ENCODE measurements around the gene DLGAP4. TPM values are rescaled to one million over a fixed set of nuclear protein-coding genes. Genes with fewer than 3 reads are reported as not detected.

DLGAP4 gene
- total and polyA plus RNA-seq, 2 of the 13 experiments (the other 11 are each of a cell fraction or from before 2014, with no cell fraction given): 15.2 to 26.7 TPM

DNA sequence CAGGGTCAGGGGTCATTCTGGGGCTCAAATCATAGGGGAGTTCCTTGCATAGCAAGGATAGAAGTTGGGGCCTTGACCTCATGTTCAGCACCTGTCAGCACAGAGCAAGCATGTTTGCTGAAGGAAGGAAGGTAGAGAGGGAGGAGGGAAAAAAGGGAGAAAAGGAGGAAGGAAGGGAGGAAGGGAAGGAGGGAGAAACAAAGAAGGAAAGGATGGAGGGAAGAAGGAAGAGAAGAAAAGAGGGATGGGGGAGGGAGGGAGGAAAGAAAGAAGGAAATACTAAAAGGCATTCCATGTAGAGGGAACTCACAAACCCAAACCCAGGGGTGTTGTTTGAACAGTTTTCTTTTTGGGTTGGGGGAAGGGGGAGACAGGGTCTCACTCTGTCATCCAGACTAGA is 80.1 kb downstream of the DLGAP4 start:
- Histone ChIP-seq H4K20me1 (ENCODE audit: insufficient read depth, low read length) (peaks cover 10% of the 10 kb centered on the region), H3K36me3 (replicated peaks in 1 of 2; ENCODE audit: control insufficient read depth in 1 of 2, insufficient read depth in 2 of 2, low read length in 2 of 2) (no peaks in the 10 kb centered on the region), H3K9me3 (ENCODE audit: low read length) (no peaks in the 10 kb centered on the region), H3K4me3 (replicated peaks in 1 of 3; ENCODE audit: insufficient read depth in 1 of 3, low read depth in 2 of 3, low read length in 3 of 3) (no peak overlapping the region), H3K79me2 (ENCODE audit: insufficient read depth, low read length) (no peaks in the 10 kb centered on the region), H3K27ac (ENCODE audit: extremely low read length, insufficient read depth, low read length) (no peak overlapping the region), H3K4me2 (ENCODE audit: low read depth, low read length) (no peak overlapping the region), H3K9ac (ENCODE audit: insufficient read depth, low read depth, low read length) (no peak overlapping the region), H2AFZ (ENCODE audit: low read length) (no peak overlapping the region), H3K4me1 (ENCODE audit: insufficient read depth, low read length) (no peaks in the 10 kb centered on the region), H3K27me3 (ENCODE audit: control insufficient read depth in 1 of 2, insufficient read depth in 2 of 2, low read length in 2 of 2) (peaks cover 0 to 6% of the 10 kb centered on the region in 2 experiments; a peak in 1 of 5 replicates)
- no peak for TF ChIP-seq ZNF484 (CRISPR knock-in tag; IDR thresholded peaks at IDR 0.05; ENCODE audit: borderline replicate concordance, low read depth)
- TF ChIP-seq TCF7L2 (IDR thresholded peaks at IDR 0.05; ENCODE audit: low read depth, low read length): no peak
- 0 out of 2 replicates have a peak, but pooled peaks have one; percentile 34 for TF ChIP-seq NONO (IDR thresholded peaks at IDR 0.05)
- no peak for TF ChIP-seq NONO (CRISPR knock-in tag; conservative IDR thresholded peaks at IDR 0.05)
- no peak for TF ChIP-seq SP1 (IDR thresholded peaks at IDR 0.05)
- TF ChIP-seq SP1 (CRISPR knock-in tag; IDR thresholded peaks at IDR 0.05): no peak
- TF ChIP-seq PAWR (CRISPR knock-in tag; IDR thresholded peaks at IDR 0.05; ENCODE audit: borderline replicate concordance): no peak
- TF ChIP-seq, protein P1, sequence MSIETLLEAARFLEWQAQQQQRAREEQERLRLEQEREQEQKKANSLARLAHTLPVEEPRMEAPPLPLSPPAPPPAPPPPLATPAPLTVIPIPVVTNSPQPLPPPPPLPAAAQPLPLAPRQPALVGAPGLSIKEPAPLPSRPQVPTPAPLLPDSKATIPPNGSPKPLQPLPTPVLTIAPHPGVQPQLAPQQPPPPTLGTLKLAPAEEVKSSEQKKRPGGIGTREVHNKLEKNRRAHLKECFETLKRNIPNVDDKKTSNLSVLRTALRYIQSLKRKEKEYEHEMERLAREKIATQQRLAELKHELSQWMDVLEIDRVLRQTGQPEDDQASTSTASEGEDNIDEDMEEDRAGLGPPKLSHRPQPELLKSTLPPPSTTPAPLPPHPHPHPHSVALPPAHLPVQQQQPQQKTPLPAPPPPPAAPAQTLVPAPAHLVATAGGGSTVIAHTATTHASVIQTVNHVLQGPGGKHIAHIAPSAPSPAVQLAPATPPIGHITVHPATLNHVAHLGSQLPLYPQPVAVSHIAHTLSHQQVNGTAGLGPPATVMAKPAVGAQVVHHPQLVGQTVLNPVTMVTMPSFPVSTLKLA (IDR thresholded peaks at IDR 0.05): 0 out of 2 replicates have a peak, but pooled peaks have one; percentile 7
- TF ChIP-seq SALL1 (CRISPR knock-in tag; IDR thresholded peaks at IDR 0.05): no peak
- TF ChIP-seq, protein P2, sequence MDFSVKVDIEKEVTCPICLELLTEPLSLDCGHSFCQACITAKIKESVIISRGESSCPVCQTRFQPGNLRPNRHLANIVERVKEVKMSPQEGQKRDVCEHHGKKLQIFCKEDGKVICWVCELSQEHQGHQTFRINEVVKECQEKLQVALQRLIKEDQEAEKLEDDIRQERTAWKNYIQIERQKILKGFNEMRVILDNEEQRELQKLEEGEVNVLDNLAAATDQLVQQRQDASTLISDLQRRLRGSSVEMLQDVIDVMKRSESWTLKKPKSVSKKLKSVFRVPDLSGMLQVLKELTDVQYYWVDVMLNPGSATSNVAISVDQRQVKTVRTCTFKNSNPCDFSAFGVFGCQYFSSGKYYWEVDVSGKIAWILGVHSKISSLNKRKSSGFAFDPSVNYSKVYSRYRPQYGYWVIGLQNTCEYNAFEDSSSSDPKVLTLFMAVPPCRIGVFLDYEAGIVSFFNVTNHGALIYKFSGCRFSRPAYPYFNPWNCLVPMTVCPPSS (IDR thresholded peaks at IDR 0.05): 0 out of 2 replicates have a peak, but pooled peaks have one; percentile 24
- 0 out of 2 replicates have a peak, but pooled peaks have one; percentile 15 for TF ChIP-seq FOXK2 (IDR thresholded peaks at IDR 0.05)
- TF ChIP-seq, protein P3, sequence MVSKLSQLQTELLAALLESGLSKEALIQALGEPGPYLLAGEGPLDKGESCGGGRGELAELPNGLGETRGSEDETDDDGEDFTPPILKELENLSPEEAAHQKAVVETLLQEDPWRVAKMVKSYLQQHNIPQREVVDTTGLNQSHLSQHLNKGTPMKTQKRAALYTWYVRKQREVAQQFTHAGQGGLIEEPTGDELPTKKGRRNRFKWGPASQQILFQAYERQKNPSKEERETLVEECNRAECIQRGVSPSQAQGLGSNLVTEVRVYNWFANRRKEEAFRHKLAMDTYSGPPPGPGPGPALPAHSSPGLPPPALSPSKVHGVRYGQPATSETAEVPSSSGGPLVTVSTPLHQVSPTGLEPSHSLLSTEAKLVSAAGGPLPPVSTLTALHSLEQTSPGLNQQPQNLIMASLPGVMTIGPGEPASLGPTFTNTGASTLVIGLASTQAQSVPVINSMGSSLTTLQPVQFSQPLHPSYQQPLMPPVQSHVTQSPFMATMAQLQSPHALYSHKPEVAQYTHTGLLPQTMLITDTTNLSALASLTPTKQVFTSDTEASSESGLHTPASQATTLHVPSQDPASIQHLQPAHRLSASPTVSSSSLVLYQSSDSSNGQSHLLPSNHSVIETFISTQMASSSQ (IDR thresholded peaks at IDR 0.05; ENCODE audit: low read depth): no peak
- TF ChIP-seq, protein P3 (CRISPR knock-in tag; IDR thresholded peaks at IDR 0.05; ENCODE audit: borderline replicate concordance): no peak
- peak; percentile 76; the same call in 1 of the 2 replicates for TF ChIP-seq ARNT (IDR thresholded peaks at IDR 0.05)
- TF ChIP-seq NBN (conservative IDR thresholded peaks at IDR 0.05): 0 out of 2 replicates have a peak, but pooled peaks have one; percentile 55
- CTCF ChIA-PET (ENCODE audit: low intra/inter-chr PET ratio, low total read pairs): no interaction called here
- intact Hi-C loops (cut with micrococcal nuclease; ENCODE audit: unreplicated experiment): no loop called here
- no peak for DNase-seq (ENCODE audit: low spot score)
- no peak for ATAC-seq
- in situ Hi-C loops (cut with HindIII; ENCODE audit: extremely low pct_ligation_motif_present, low pct_unique_long_range_greater_than_20kb): no loop called here
- FAIRE-seq: no peak
- no TSS peak for BruUV-seq (replicated peaks)
- POLR2A ChIA-PET: no interaction called here

All from HepG2 (cell line).